PC-9 (cell line): ENCODE measurements around the gene AKAP11. TPM values are rescaled to one million over a fixed set of nuclear protein-coding genes. Genes with fewer than 3 reads are reported as not detected.
A peak's percentile ranks its signal among the peaks of the same experiment; 100 is the strongest.

ENCODE experiments used
- BruUV-seq: library from RNA; stranded (reverse); fragments of 400-500 nt; replicated peaks from 2 replicates; lab custom pipeline; 2021; lab: Mats Ljungman, UMichigan
- CTCF ChIA-PET: fragments of 300-600 bp; sonication (Branson Sonifier 250); formaldehyde crosslinking; loops from one replicate; lab custom pipeline; 2022; ENCODE audit warnings: antibody characterized with exemption; lab: Charles Lee
- POLR2A ChIA-PET: fragments of 300-600 bp; sonication (Branson Sonifier 250); formaldehyde crosslinking; loops from one replicate; lab custom pipeline; 2022; ENCODE audit warnings: antibody characterized with exemption; ENCODE audit not compliant: unreplicated experiment; lab: Charles Lee
- DNase-seq, 2 experiments: peaks; one replicate each; pipeline versions ENCODE4 v3.0.0 to v3.0.0-alpha.2; 2015 to 2022; ENCODE audit warnings: mixed read lengths in 1 of 2
- H2AFZ ChIP-seq: fragments of 200-600 bp; sonication (generic); 2 replicates; pipeline ENCODE4 v1.8.1; 2017; ENCODE audit warnings: antibody characterized with exemption
- H3F3A ChIP-seq: fragments of 200-600 bp; sonication (generic); 2 replicates; pipeline ENCODE4 v1.8.1; 2017; ENCODE audit warnings: antibody characterized with exemption, mild to moderate bottlenecking, low read depth; ENCODE audit not compliant: insufficient read depth
- H3K27ac ChIP-seq: fragments of 200-600 bp; sonication (generic); 2 replicates; pipeline ENCODE4 v1.6.1; 2016; ENCODE audit warnings: mixed run types
- H3K27me3 ChIP-seq: fragments of 200-600 bp; sonication (generic); 2 replicates; pipeline ENCODE4 v1.6.1; 2016; ENCODE audit warnings: low read depth, mixed run types; ENCODE audit not compliant: insufficient read depth
- H3K36me3 ChIP-seq: fragments of 200-600 bp; sonication (generic); 2 replicates; pipeline ENCODE4 v1.6.1; 2016; ENCODE audit warnings: low read depth, mixed run types
- H3K4me1 ChIP-seq: fragments of 200-600 bp; sonication (generic); replicated peaks from 2 replicates; pipeline ENCODE4 v1.6.1; 2016; ENCODE audit warnings: mixed run types; ENCODE audit not compliant: insufficient read depth
- H3K4me2 ChIP-seq: fragments of 200-600 bp; sonication (generic); 2 replicates; pipeline ENCODE4 v1.6.1; 2017; ENCODE audit warnings: mixed run types
- H3K4me3 ChIP-seq: fragments of 200-600 bp; sonication (generic); 2 replicates; pipeline ENCODE4 v1.6.1; 2016; ENCODE audit warnings: mixed run types
- H3K79me2 ChIP-seq: fragments of 200-600 bp; sonication (generic); 2 replicates; pipeline ENCODE4 v1.6.1; 2017; ENCODE audit warnings: low read depth, mixed run types
- H3K9me2 ChIP-seq: fragments of 200-600 bp; sonication (generic); 2 replicates; pipeline ENCODE4 v1.8.1; 2017; ENCODE audit warnings: mild to moderate bottlenecking; ENCODE audit not compliant: insufficient read depth
- H3K9me3 ChIP-seq: fragments of 200-600 bp; sonication (generic); 2 replicates; pipeline ENCODE4 v1.8.1; 2016; ENCODE audit warnings: low read depth; ENCODE audit not compliant: insufficient read depth
- H4K20me1 ChIP-seq: fragments of 200-600 bp; sonication (generic); 2 replicates; pipeline ENCODE4 v1.8.1; 2017; ENCODE audit not compliant: insufficient read depth
- EZH2 ChIP-seq: fragments of 200-600 bp; sonication (generic); IDR thresholded peaks from 2 replicates; pipeline ENCODE4 v1.8.0; 2017; ENCODE audit warnings: antibody characterized with exemption, low read depth
- intact Hi-C: fragments of 100-400 bp; cut with micrococcal nuclease; formaldehyde crosslinking; loops from one replicate; pipeline ENCODE4 v1.10.0; 2022; ENCODE audit not compliant: unreplicated experiment
- total RNA-seq: library from RNA; stranded (reverse); gene quantifications from 2 replicates; pipeline ENCODE4 v1.2.3, GENCODE V29; 2021
- TF ChIP-seq, protein P1 (sequence below): fragments of 200-600 bp; sonication (generic); conservative IDR thresholded peaks from 2 replicates; pipeline ENCODE4 v1.6.1; 2017; ENCODE audit warnings: mixed run types, antibody characterized with exemption, mild to moderate bottlenecking, moderate library complexity

Gene AKAP11
- total RNA-seq, 1 experiment from 2014 or later: 15.9 TPM

- Histone ChIP-seq H3F3A (no peaks in the 10 kb centered on the region), H3K4me3 (no peak overlapping the region), H3K36me3 (no peaks in the 10 kb centered on the region), H3K9me3 (no peaks in the 10 kb centered on the region), H4K20me1 (no peaks in the 10 kb centered on the region), H3K27me3 (no peaks in the 10 kb centered on the region), H3K27ac (no peak overlapping the region), H3K4me2 (no peak overlapping the region), H3K79me2 (no peaks in the 10 kb centered on the region), H2AFZ (no peak overlapping the region), H3K9me2 (no peaks in the 10 kb centered on the region), H3K4me1 (0 out of 2 replicates have a peak, but pooled peaks cover 5% of the 10 kb centered on the region)
- intact Hi-C loops: no loop called here
- no TSS peak for BruUV-seq
- ChIA-PET POLR2A (no interaction called here), CTCF (no interaction called here)
- DNase-seq: no peak
- TF ChIP-seq EZH2: no peak
- TF ChIP-seq, protein P1, sequence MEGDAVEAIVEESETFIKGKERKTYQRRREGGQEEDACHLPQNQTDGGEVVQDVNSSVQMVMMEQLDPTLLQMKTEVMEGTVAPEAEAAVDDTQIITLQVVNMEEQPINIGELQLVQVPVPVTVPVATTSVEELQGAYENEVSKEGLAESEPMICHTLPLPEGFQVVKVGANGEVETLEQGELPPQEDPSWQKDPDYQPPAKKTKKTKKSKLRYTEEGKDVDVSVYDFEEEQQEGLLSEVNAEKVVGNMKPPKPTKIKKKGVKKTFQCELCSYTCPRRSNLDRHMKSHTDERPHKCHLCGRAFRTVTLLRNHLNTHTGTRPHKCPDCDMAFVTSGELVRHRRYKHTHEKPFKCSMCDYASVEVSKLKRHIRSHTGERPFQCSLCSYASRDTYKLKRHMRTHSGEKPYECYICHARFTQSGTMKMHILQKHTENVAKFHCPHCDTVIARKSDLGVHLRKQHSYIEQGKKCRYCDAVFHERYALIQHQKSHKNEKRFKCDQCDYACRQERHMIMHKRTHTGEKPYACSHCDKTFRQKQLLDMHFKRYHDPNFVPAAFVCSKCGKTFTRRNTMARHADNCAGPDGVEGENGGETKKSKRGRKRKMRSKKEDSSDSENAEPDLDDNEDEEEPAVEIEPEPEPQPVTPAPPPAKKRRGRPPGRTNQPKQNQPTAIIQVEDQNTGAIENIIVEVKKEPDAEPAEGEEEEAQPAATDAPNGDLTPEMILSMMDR: no peak
Observed at GRCh38 chr13:42266473-42266872, 5.5 kb upstream of the AKAP11 start.

GRCh38 chr13:42270160-42270856 is 1.6 kb upstream of the AKAP11 start:
- Histone ChIP-seq H3K4me3 (peak overlapping the region; percentile 77; the same call in 1 of the 2 replicates), H2AFZ (no peak overlapping the region), H3F3A (no peaks in the 10 kb centered on the region), H3K4me2 (peak overlapping the region; percentile 78; the same call in 1 of the 2 replicates), H3K9me3 (no peaks in the 10 kb centered on the region), H3K4me1 (0 out of 2 replicates have a peak, but pooled peaks cover 16% of the 10 kb centered on the region), H3K27me3 (no peaks in the 10 kb centered on the region), H3K36me3 (no peaks in the 10 kb centered on the region), H3K9me2 (no peaks in the 10 kb centered on the region), H3K27ac (no peak overlapping the region), H3K79me2 (peaks cover 9% of the 10 kb centered on the region; the same call in 1 of the 2 replicates), H4K20me1 (no peaks in the 10 kb centered on the region)
- no TSS peak for BruUV-seq
- TF ChIP-seq EZH2: no peak
- TF ChIP-seq, protein P1: no peak
- ChIA-PET POLR2A (interaction anchor here (0.6 kb wide), 1 partner anchor 726 kb away, joined by 3 read pairs; no protein-coding TSS in a partner anchor), CTCF (no interaction called here)
- no peak for DNase-seq
- intact Hi-C loops: no loop called here

DNA sequence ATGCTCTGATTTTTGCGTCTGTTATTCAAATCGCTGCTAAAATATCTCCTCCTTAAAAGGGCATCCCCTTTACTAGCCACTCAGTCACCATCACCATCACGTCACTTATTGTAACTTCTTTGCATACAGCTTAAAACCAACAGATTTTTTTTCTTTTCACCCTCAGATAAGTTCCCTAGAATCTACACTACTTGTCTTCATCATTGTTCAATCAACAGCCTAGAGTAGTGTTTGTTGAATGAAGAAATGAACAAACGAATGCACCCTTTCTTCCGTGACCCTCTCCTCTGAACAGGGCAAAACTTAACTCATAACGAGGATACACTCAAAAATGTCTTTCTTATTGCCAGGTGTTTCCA is 1.1 kb upstream of the AKAP11 start:
- TF ChIP-seq EZH2: no peak
- TF ChIP-seq, protein P1: no peak
- no TSS peak for BruUV-seq
- no peak for DNase-seq
- H2AFZ ChIP-seq: peak overlapping the region; percentile 96; the same call in 1 of the 2 replicates
- 0 out of 2 replicates have a peak, but pooled peaks cover 16% of the 10 kb centered on the region for H3K4me1 ChIP-seq
- peak overlapping the region; percentile 78 for H3K4me2 ChIP-seq
- peak overlapping the region; percentile 77; the same call in 1 of the 2 replicates for H3K4me3 ChIP-seq
- no peaks in the 10 kb centered on the region for H3K36me3 ChIP-seq
- H3F3A ChIP-seq: no peaks in the 10 kb centered on the region
- peaks cover 9% of the 10 kb centered on the region; the same call in 1 of the 2 replicates for H3K79me2 ChIP-seq
- CTCF ChIA-PET: no interaction called here
- intact Hi-C loops: no loop called here
- POLR2A ChIA-PET: no interaction called here
- no peaks in the 10 kb centered on the region for H4K20me1 ChIP-seq
- H3K27me3 ChIP-seq: no peaks in the 10 kb centered on the region
- no peaks in the 10 kb centered on the region for H3K9me2 ChIP-seq
- H3K27ac ChIP-seq: no peak overlapping the region
- no peaks in the 10 kb centered on the region for H3K9me3 ChIP-seq
